Neural crest cell (in vitro differentiated cells): ENCODE measurements around the gene MRO. TPM values are rescaled to one million over a fixed set of nuclear protein-coding genes. Genes with fewer than 3 reads are reported as not detected.

ENCODE experiments used
- DNase-seq: peaks from one replicate; pipeline ENCODE4 v3.0.0; 2021; ENCODE audit warnings: low read depth, mixed read lengths, low spot score
- H3K27ac Mint-ChIP-seq: one replicate; pipeline ENCODE4 v1.8.0; 2021; ENCODE audit warnings: mild to moderate bottlenecking, mixed read lengths; ENCODE audit not compliant: unreplicated experiment
- H3K27me3 Mint-ChIP-seq: 2 replicates; pipeline ENCODE4 v1.8.0; 2021; ENCODE audit warnings: low read depth, mild to moderate bottlenecking, mixed read lengths
- H3K36me3 Mint-ChIP-seq: 2 replicates; pipeline ENCODE4 v1.8.0; 2021; ENCODE audit warnings: low read depth, mild to moderate bottlenecking, mixed read lengths
- H3K4me1 Mint-ChIP-seq: 2 replicates; pipeline ENCODE4 v1.8.0; 2021; ENCODE audit warnings: mixed read lengths
- H3K4me3 Mint-ChIP-seq: one replicate; pipeline ENCODE4 v1.8.0; 2021; ENCODE audit warnings: mild to moderate bottlenecking, mixed read lengths
- H3K9me3 Mint-ChIP-seq: 2 replicates; pipeline ENCODE4 v1.8.0; 2021; ENCODE audit warnings: mixed read lengths
- CTCF ChIP-seq: fragments of 200-600 bp; sonication (generic); conservative IDR thresholded peaks from 2 replicates; pipeline ENCODE4 v1.5.0; 2021; ENCODE audit warnings: antibody characterized with exemption, mild to moderate bottlenecking
- long read RNA-seq: library from polyadenylated mRNA; unstranded; transcript quantifications from one replicate; pipeline ENCODE4 v2.0.0, GENCODE V29; 2020
- total RNA-seq: library from RNA; stranded (reverse); gene quantifications from 2 replicates; pipeline ENCODE4 v1.2.1, GENCODE V29; 2021

Gene MRO
- total RNA-seq, result 0.12 and 0.23 TPM in 2 replicates
- long read RNA-seq, result 0 reads

GRCh38 chr18:50819728-50820378 lies at the start of gene MRO:
MRO (minus strand) TSS chr18:50820016; CDS start chr18:50809400, 10,616 bp downstream.
- H3K4me1 Mint-ChIP-seq, result peaks cover 25% of the 10 kb centered on the region
- H3K4me3 Mint-ChIP-seq, result no peak within 1 kb of the TSS
- DNase-seq, result peak; percentile 88
- H3K9me3 Mint-ChIP-seq, result peaks cover 3% of the 10 kb centered on the region
- H3K27ac Mint-ChIP-seq, result no peak within 1 kb of the TSS
- peak; percentile 99 for TF ChIP-seq CTCF
- H3K27me3 Mint-ChIP-seq, result no peaks in the 10 kb centered on the region
- no peaks in the 10 kb centered on the region for H3K36me3 Mint-ChIP-seq

GRCh38 chr18:50869150-50869549 lies 49.3 kb upstream of the MRO start:
- H3K27ac Mint-ChIP-seq, result no peak overlapping the region
- no peaks in the 10 kb centered on the region for H3K9me3 Mint-ChIP-seq
- no peak for TF ChIP-seq CTCF
- no peak overlapping the region for H3K4me3 Mint-ChIP-seq
- no peaks in the 10 kb centered on the region for H3K36me3 Mint-ChIP-seq
- H3K27me3 Mint-ChIP-seq, result no peaks in the 10 kb centered on the region
- H3K4me1 Mint-ChIP-seq, result no peaks in the 10 kb centered on the region
- no peak for DNase-seq

- no peaks in the 10 kb centered on the region for H3K27me3 Mint-ChIP-seq
- no peak overlapping the region for H3K4me3 Mint-ChIP-seq
- H3K36me3 Mint-ChIP-seq, result no peaks in the 10 kb centered on the region
- no peak for DNase-seq
- no peaks in the 10 kb centered on the region for H3K4me1 Mint-ChIP-seq
- no peak overlapping the region for H3K27ac Mint-ChIP-seq
- TF ChIP-seq CTCF, result no peak
- no peaks in the 10 kb centered on the region for H3K9me3 Mint-ChIP-seq
Observed at GRCh38 chr18:50866765-50867164, 46.9 kb upstream of the MRO start.

GRCh38 chr18:50863840-50864375 lies 44.1 kb upstream of the MRO start:
- H3K27ac Mint-ChIP-seq, result no peak overlapping the region
- no peak overlapping the region for H3K4me3 Mint-ChIP-seq
- TF ChIP-seq CTCF, result no peak
- H3K27me3 Mint-ChIP-seq, result no peaks in the 10 kb centered on the region
- no peaks in the 10 kb centered on the region for H3K36me3 Mint-ChIP-seq
- peaks cover 6% of the 10 kb centered on the region for H3K4me1 Mint-ChIP-seq
- H3K9me3 Mint-ChIP-seq, result no peaks in the 10 kb centered on the region
- no peak for DNase-seq

GRCh38 chr18:50862401-50862800 lies 42.6 kb upstream of the MRO start:
- H3K9me3 Mint-ChIP-seq, result no peaks in the 10 kb centered on the region
- no peak for TF ChIP-seq CTCF
- peak overlapping the region; percentile 62 for H3K27ac Mint-ChIP-seq
- peaks cover 12% of the 10 kb centered on the region for H3K4me1 Mint-ChIP-seq
- DNase-seq, result no peak
- no peaks in the 10 kb centered on the region for H3K36me3 Mint-ChIP-seq
- H3K4me3 Mint-ChIP-seq, result no peak overlapping the region
- no peaks in the 10 kb centered on the region for H3K27me3 Mint-ChIP-seq
